RPMI8226 (cell line): ENCODE results near the gene CHN2.
A peak's percentile ranks its signal among the peaks of the same experiment; 100 is the strongest.

Source experiments
- DNase-seq: peaks from one replicate; pipeline ENCODE4 v3.0.0-alpha.2; 2015

Gene CHN2

GRCh38 chr7:29370531-29371314, 176.1 kb downstream of the CHN2 start:
- DNase-seq = no peak

GRCh38 chr7:29371472-29371871, 176.9 kb downstream of the CHN2 start:
- no peak for DNase-seq

GRCh38 chr7:29372351-29373090, 177.9 kb downstream of the CHN2 start:
- DNase-seq = no peak

GRCh38 chr7:29375641-29376562, 181.3 kb downstream of the CHN2 start:
- no peak for DNase-seq

- no peak for DNase-seq
Observed at GRCh38 chr7:29377718-29378117, 183.1 kb downstream of the CHN2 start.

GRCh38 chr7:29379551-29379950, 185.0 kb downstream of the CHN2 start:
- DNase-seq = no peak

- DNase-seq = no peak
Observed at GRCh38 chr7:29381206-29382094, 186.9 kb downstream of the CHN2 start.

- no peak for DNase-seq
Observed at GRCh38 chr7:29384277-29384676, 189.7 kb downstream of the CHN2 start.

GRCh38 chr7:29385214-29385814, 190.7 kb downstream of the CHN2 start:
- DNase-seq = no peak

GRCh38 chr7:29386196-29386765, 191.7 kb downstream of the CHN2 start:
- DNase-seq = no peak

- DNase-seq = no peak
Observed at GRCh38 chr7:29391262-29391661, 196.7 kb downstream of the CHN2 start.

GRCh38 chr7:29394321-29394720, 199.7 kb downstream of the CHN2 start:
- DNase-seq = no peak

GRCh38 chr7:29396563-29396962, 202.0 kb downstream of the CHN2 start:
- no peak for DNase-seq

- DNase-seq = no peak
Observed at GRCh38 chr7:29397398-29397797, 202.8 kb downstream of the CHN2 start.

- DNase-seq = no peak
Observed at GRCh38 chr7:29398011-29398410, 203.4 kb downstream of the CHN2 start.

GRCh38 chr7:29400437-29400836, 205.9 kb downstream of the CHN2 start:
- DNase-seq = no peak

- no peak for DNase-seq
Observed at GRCh38 chr7:29401769-29402168, 207.2 kb downstream of the CHN2 start.

GRCh38 chr7:29405891-29406290, 211.3 kb downstream of the CHN2 start:
- no peak for DNase-seq

GRCh38 chr7:29406366-29406765, 211.8 kb downstream of the CHN2 start:
- DNase-seq = no peak

- peak; percentile 85 for DNase-seq
Observed at GRCh38 chr7:29408841-29409243, 214.3 kb downstream of the CHN2 start.

- peak; percentile 45 for DNase-seq
Observed at GRCh38 chr7:29410996-29411395, 216.4 kb downstream of the CHN2 start.
